SK-N-SH treated with all-trans-retinoic acid at 6 μM for 48 hours (cell line): ENCODE results near the gene STK32B.

Experiments used
- ESRRG ChIP-seq: fragments of 250-450 bp; sonication (Bioruptor Pico); IDR thresholded peaks from 2 replicates; pipeline ENCODE4 v1.6.1; 2021; ENCODE audit warnings: mild to moderate bottlenecking
- OSR1 ChIP-seq: fragments of 250-450 bp; sonication (Bioruptor Pico); IDR thresholded peaks from 2 replicates; pipeline ENCODE4 v1.8.0; 2022; ENCODE audit warnings: moderate library complexity, mild to moderate bottlenecking, inconsistent platforms
- ZC3H10 ChIP-seq: fragments of 250-450 bp; sonication (Bioruptor Pico); IDR thresholded peaks from 2 replicates; pipeline ENCODE4 v1.5.1; 2021; ENCODE audit warnings: mild to moderate bottlenecking, moderate library complexity
- ZFP3 ChIP-seq: fragments of 250-450 bp; sonication (Bioruptor Pico); IDR thresholded peaks from 2 replicates; pipeline ENCODE4 v1.5.0; 2020; ENCODE audit warnings: mild to moderate bottlenecking, moderate library complexity
- ZFP30 ChIP-seq: fragments of 450-650 bp; formaldehyde crosslinking; IDR thresholded peaks from 2 replicates; pipeline ENCODE4 v1.5.0; 2022; ENCODE audit warnings: mild to moderate bottlenecking, moderate library complexity

- no peak for TF ChIP-seq OSR1 (CRISPR knock-in tag)
- no peak for TF ChIP-seq ZC3H10
- no peak for TF ChIP-seq ZFP30
- TF ChIP-seq ESRRG (CRISPR knock-in tag) = no peak
- TF ChIP-seq ZFP3 = no peak
Observed at GRCh38 chr4:5206016-5206790, 154.9 kb downstream of the STK32B start.
